CD4-positive, CD25-positive, alpha-beta regulatory T cell (primary cell): Measurements from ENCODE around the gene CHKA. TPM values are rescaled to one million over a fixed set of nuclear protein-coding genes. Genes with fewer than 3 reads are reported as not detected.

ENCODE experiments used
- ATAC-seq, 2 donors: fragments of 150-1000 bp; cut with Tn5 transposase; one replicate each; pipeline ENCODE4 v1.10.0; 2021; ENCODE audit warnings: low read depth in 2 of 2, moderate number of reproducible peaks in 2 of 2, moderate library complexity in 1 of 2
- DNase-seq, 3 donors: peaks; one replicate each; pipeline versions ENCODE4 v3.0.0 to v3.0.0-alpha.2; 2012 to 2022; ENCODE audit warnings: mixed read lengths in 1 of 3
- H3K27ac ChIP-seq: one replicate; pipeline ENCODE4 v1.7.0; 2013; ENCODE audit warnings: mild to moderate bottlenecking, low read length; ENCODE audit not compliant: insufficient read depth, poor library complexity, severe bottlenecking
- H3K27me3 ChIP-seq: one replicate; pipeline ENCODE4 v1.7.0; 2013; ENCODE audit warnings: low read length; ENCODE audit not compliant: control insufficient read depth, insufficient read depth
- H3K36me3 ChIP-seq: one replicate; pipeline ENCODE4 v1.7.0; 2013; ENCODE audit warnings: mild to moderate bottlenecking, low read length, moderate library complexity; ENCODE audit not compliant: control insufficient read depth, insufficient read depth
- H3K4me1 ChIP-seq: 2 replicates; pipeline ENCODE4 v1.7.0; 2013; ENCODE audit warnings: mild to moderate bottlenecking, low read length; ENCODE audit not compliant: insufficient read depth, control insufficient read depth, poor library complexity, severe bottlenecking
- H3K4me3 ChIP-seq: one replicate; pipeline ENCODE4 v1.7.0; 2013; ENCODE audit warnings: low read depth, mild to moderate bottlenecking, low read length, moderate library complexity
- H3K9me3 ChIP-seq, 2 experiments: 1 replicate in 1 of 2; 2 replicates in 1 of 2; pipeline ENCODE4 v1.7.0; 2013; ENCODE audit warnings: low read length in 2 of 2, mild to moderate bottlenecking in 1 of 2, moderate library complexity in 1 of 2; ENCODE audit not compliant: control insufficient read depth in 2 of 2
- H3K27ac Mint-ChIP-seq, 3 donors: one replicate each; pipeline ENCODE4 v1.8.0; 2020 to 2022; ENCODE audit warnings: mild to moderate bottlenecking in 3 of 3, mixed read lengths in 3 of 3, moderate library complexity in 2 of 3
- H3K27me3 Mint-ChIP-seq: one replicate; pipeline ENCODE4 v1.8.0; 2022; ENCODE audit warnings: mild to moderate bottlenecking, mixed read lengths
- H3K36me3 Mint-ChIP-seq: one replicate; pipeline ENCODE4 v1.8.0; 2020; ENCODE audit warnings: mixed read lengths
- H3K4me1 Mint-ChIP-seq, 4 donors: one replicate each; pipeline ENCODE4 v1.8.0; 2020 to 2022; ENCODE audit warnings: mixed read lengths in 4 of 4, mild to moderate bottlenecking in 1 of 4
- H3K4me3 Mint-ChIP-seq, 4 donors: one replicate each; pipeline ENCODE4 v1.8.0; 2020 to 2022; ENCODE audit warnings: mild to moderate bottlenecking in 4 of 4, mixed read lengths in 4 of 4, moderate library complexity in 3 of 4
- H3K9me3 Mint-ChIP-seq, 7 donors: one replicate each; pipeline ENCODE4 v1.8.0; 2020 to 2022; ENCODE audit warnings: mixed read lengths in 7 of 7, mild to moderate bottlenecking in 3 of 7, moderate library complexity in 2 of 7
- polyA plus RNA-seq, 4 donors: library from polyadenylated mRNA; unstranded; fragments of 300-500 nt; fragmentation: Illumina TruSeq; gene quantifications; one replicate each; pipeline ENCODE4 v1.2.3, GENCODE V29; 2021
- total RNA-seq: library from RNA; stranded (reverse); gene quantifications from one replicate; pipeline ENCODE4 v1.2.3, GENCODE V29; 2022

Gene CHKA
- total and polyA plus RNA-seq, 5 donors from 2014 or later: 0.76 to 8.1 (median 1.2) TPM

- ATAC-seq (no peak), DNase-seq (no peak)
- Histone ChIP-seq H3K27me3 (no peaks in the 10 kb centered on the region), H3K4me1 (peaks cover 25% of the 10 kb centered on the region), H3K27ac (no peak overlapping the region), H3K9me3 (no peaks in the 10 kb centered on the region), H3K4me3 (no peak overlapping the region), H3K36me3 (peaks cover 33% of the 10 kb centered on the region)
- H3K4me1 Mint-ChIP-seq: peaks cover 0 to 13% (median 3%) of the 10 kb centered on the region in 4 donors
- H3K36me3 Mint-ChIP-seq: peaks cover 3% of the 10 kb centered on the region
- no peaks in the 10 kb centered on the region for H3K27me3 Mint-ChIP-seq
- H3K4me3 Mint-ChIP-seq: peak overlapping the region in 1 of 4 donors; percentile 76
- no peak overlapping the region for H3K27ac Mint-ChIP-seq
- H3K9me3 Mint-ChIP-seq: no peaks in the 10 kb centered on the region
Measured at GRCh38 chr11:68044145-68044813, 76.9 kb downstream of the CHKA start.

GRCh38 chr11:68043349-68044144 is 77.6 kb downstream of the CHKA start:
- Histone ChIP-seq H3K4me1 (peaks cover 31% of the 10 kb centered on the region), H3K27ac (no peak overlapping the region), H3K4me3 (no peak overlapping the region), H3K36me3 (peaks cover 27% of the 10 kb centered on the region), H3K27me3 (no peaks in the 10 kb centered on the region), H3K9me3 (no peaks in the 10 kb centered on the region)
- no peak overlapping the region for H3K27ac Mint-ChIP-seq
- DNase-seq (no peak), ATAC-seq (no peak)
- no peaks in the 10 kb centered on the region for H3K9me3 Mint-ChIP-seq
- peaks cover 3% of the 10 kb centered on the region for H3K36me3 Mint-ChIP-seq
- H3K4me1 Mint-ChIP-seq: peaks cover 0 to 13% (median 3%) of the 10 kb centered on the region in 4 donors
- H3K4me3 Mint-ChIP-seq: no peak overlapping the region
- no peaks in the 10 kb centered on the region for H3K27me3 Mint-ChIP-seq

- ATAC-seq: no peak
- H3K27me3 Mint-ChIP-seq: no peaks in the 10 kb centered on the region
- H3K27me3 ChIP-seq: no peaks in the 10 kb centered on the region
- peaks cover 0 to 15% (median 3%) of the 10 kb centered on the region in 4 donors for H3K4me1 Mint-ChIP-seq
- H3K36me3 Mint-ChIP-seq: peaks cover 3% of the 10 kb centered on the region
- no peak overlapping the region for H3K4me3 Mint-ChIP-seq
- H3K27ac Mint-ChIP-seq: no peak overlapping the region
- no peak overlapping the region for H3K4me3 ChIP-seq
- no peaks in the 10 kb centered on the region for H3K9me3 ChIP-seq
- no peak for DNase-seq
- H3K9me3 Mint-ChIP-seq: no peaks in the 10 kb centered on the region
- H3K36me3 ChIP-seq: peaks cover 25% of the 10 kb centered on the region
- H3K27ac ChIP-seq: no peak overlapping the region
- peaks cover 36% of the 10 kb centered on the region for H3K4me1 ChIP-seq
Measured at GRCh38 chr11:68043029-68043348, 78.2 kb downstream of the CHKA start.

- H3K27me3 Mint-ChIP-seq: no peaks in the 10 kb centered on the region
- H3K4me1 Mint-ChIP-seq: peaks cover 0 to 21% (median 5%) of the 10 kb centered on the region in 4 donors
- peak overlapping the region; percentile 80 for H3K27ac ChIP-seq
- H3K4me1 ChIP-seq: peaks cover 42% of the 10 kb centered on the region
- no peak overlapping the region for H3K4me3 ChIP-seq
- no peaks in the 10 kb centered on the region for H3K9me3 Mint-ChIP-seq
- peaks cover 3% of the 10 kb centered on the region for H3K36me3 Mint-ChIP-seq
- no peaks in the 10 kb centered on the region for H3K9me3 ChIP-seq
- peak overlapping the region in 2 of 3 donors; percentile 55 to 65 for H3K27ac Mint-ChIP-seq
- no peak for DNase-seq
- no peaks in the 10 kb centered on the region for H3K27me3 ChIP-seq
- H3K4me3 Mint-ChIP-seq: no peak overlapping the region
- no peak for ATAC-seq
- peaks cover 21% of the 10 kb centered on the region for H3K36me3 ChIP-seq
Measured at GRCh38 chr11:68042219-68043028, 78.8 kb downstream of the CHKA start.

GRCh38 chr11:68041617-68042218 is 79.5 kb downstream of the CHKA start:
- H3K27me3 ChIP-seq: no peaks in the 10 kb centered on the region
- no peak for ATAC-seq
- Mint-ChIP-seq H3K9me3 (no peaks in the 10 kb centered on the region), H3K27ac (peak overlapping the region in 2 of 3 donors; percentile 65 to 93), H3K4me1 (peaks cover 0 to 28% (median 10%) of the 10 kb centered on the region in 4 donors), H3K27me3 (no peaks in the 10 kb centered on the region), H3K36me3 (peaks cover 3% of the 10 kb centered on the region), H3K4me3 (peak overlapping the region; percentile 50 to 83 (median 70))
- peak overlapping the region; percentile 80 for H3K27ac ChIP-seq
- DNase-seq: no peak
- peaks cover 49% of the 10 kb centered on the region for H3K4me1 ChIP-seq
- no peak overlapping the region for H3K4me3 ChIP-seq
- H3K9me3 ChIP-seq: no peaks in the 10 kb centered on the region
- H3K36me3 ChIP-seq: peaks cover 21% of the 10 kb centered on the region

GRCh38 chr11:68040957-68041591 is 80.1 kb downstream of the CHKA start:
- Histone ChIP-seq H3K27ac (peak overlapping the region; percentile 80), H3K36me3 (peaks cover 19% of the 10 kb centered on the region), H3K4me1 (peaks cover 56% of the 10 kb centered on the region), H3K9me3 (no peaks in the 10 kb centered on the region), H3K27me3 (no peaks in the 10 kb centered on the region), H3K4me3 (no peak overlapping the region)
- peaks cover 0 to 31% (median 10%) of the 10 kb centered on the region in 4 donors for H3K4me1 Mint-ChIP-seq
- no peaks in the 10 kb centered on the region for H3K9me3 Mint-ChIP-seq
- no peak for ATAC-seq
- no peaks in the 10 kb centered on the region for H3K27me3 Mint-ChIP-seq
- peaks cover 3% of the 10 kb centered on the region for H3K36me3 Mint-ChIP-seq
- peak overlapping the region; percentile 74 to 97 (median 94) for H3K27ac Mint-ChIP-seq
- peak overlapping the region; percentile 83 to 98 (median 92) for H3K4me3 Mint-ChIP-seq
- DNase-seq: no peak
